SJCRH30 (cell line): ENCODE results near the gene PXN. TPM values are rescaled to one million over a fixed set of nuclear protein-coding genes. Genes with fewer than 3 reads are reported as not detected.
"Not testable (repeated sequence)": the region's sequence is repeated elsewhere in the genome, so short reads cannot be mapped to it uniquely, and the experiment has no call there.

Experiments
- DNase-seq, 2 experiments: peaks; one replicate each; pipeline ENCODE4 v3.0.0-alpha.2; 2015 to 2020
- H3K27ac ChIP-seq: fragments of 250-450 bp; sonication (Bioruptor Pico); 2 replicates; pipeline ENCODE4 v1.5.1; 2020; ENCODE audit warnings: mild to moderate bottlenecking, moderate library complexity
- H3K27me3 ChIP-seq: fragments of 250-450 bp; sonication (Bioruptor Pico); 2 replicates; pipeline ENCODE4 v1.5.1; 2020; ENCODE audit warnings: mild to moderate bottlenecking, moderate library complexity
- H3K36me3 ChIP-seq: fragments of 250-450 bp; sonication (Bioruptor Pico); 2 replicates; pipeline ENCODE4 v1.5.1; 2020; ENCODE audit warnings: mild to moderate bottlenecking, moderate library complexity
- H3K4me1 ChIP-seq: fragments of 250-450 bp; sonication (Bioruptor Pico); 2 replicates; pipeline ENCODE4 v1.5.1; 2020; ENCODE audit warnings: mild to moderate bottlenecking, moderate library complexity
- H3K4me3 ChIP-seq: fragments of 250-450 bp; sonication (Bioruptor Pico); 2 replicates; pipeline ENCODE4 v1.5.1; 2020; ENCODE audit warnings: mild to moderate bottlenecking, moderate library complexity
- H3K9me3 ChIP-seq: fragments of 250-450 bp; sonication (Bioruptor Pico); replicated peaks from 2 replicates; pipeline ENCODE4 v1.5.1; 2020; ENCODE audit warnings: mild to moderate bottlenecking, moderate library complexity
- total RNA-seq: library from RNA; depleted of rRNA; stranded (reverse); fragments of >200 nt; shearing (Covaris generic); gene quantifications from 2 replicates; pipeline ENCODE4 v1.2.3, GENCODE V29; 2014

The PXN gene
- total RNA-seq, 1 experiment from 2014 or later = 29.7 TPM

GRCh38 chr12:120200364-120200800 is 65.1 kb downstream of the PXN start:
- Histone ChIP-seq H3K4me1 (peaks cover 10% of the 10 kb centered on the region), H3K27ac (peak overlapping the region; percentile 84), H3K36me3 (peaks cover 50% of the 10 kb centered on the region), H3K27me3 (no peaks in the 10 kb centered on the region), H3K4me3 (peak overlapping the region; percentile 94), H3K9me3 (no peaks in the 10 kb centered on the region)
- DNase-seq = peak in 1 of 2 experiments; percentile 18

- Histone ChIP-seq H3K36me3 (peaks cover 50% of the 10 kb centered on the region), H3K27me3 (no peaks in the 10 kb centered on the region), H3K27ac (peak overlapping the region; percentile 84), H3K4me3 (peak overlapping the region; percentile 94), H3K4me1 (peaks cover 10% of the 10 kb centered on the region), H3K9me3 (no peaks in the 10 kb centered on the region)
- DNase-seq = no peak
These were observed 65.8 kb downstream of the PXN start for GRCh38 chr12:120199595-120200306.

GRCh38 chr12:120199025-120199424 is 66.5 kb downstream of the PXN start:
- Histone ChIP-seq H3K9me3 (no peaks in the 10 kb centered on the region), H3K4me1 (peaks cover 10% of the 10 kb centered on the region), H3K27me3 (no peaks in the 10 kb centered on the region), H3K4me3 (peak overlapping the region; percentile 94; the same call in 1 of the 2 replicates), H3K27ac (no peak overlapping the region; the same call in 1 of the 2 replicates), H3K36me3 (peaks cover 50% of the 10 kb centered on the region)
- DNase-seq = no peak

- Histone ChIP-seq H3K27ac (no peak overlapping the region), H3K27me3 (no peaks in the 10 kb centered on the region), H3K4me3 (no peak overlapping the region), H3K9me3 (no peaks in the 10 kb centered on the region), H3K36me3 (peaks cover 52% of the 10 kb centered on the region), H3K4me1 (peaks cover 16% of the 10 kb centered on the region)
- no peak for DNase-seq
These were observed 68.0 kb downstream of the PXN start for GRCh38 chr12:120197542-120197887.

GRCh38 chr12:120196817-120197541 is 68.6 kb downstream of the PXN start:
- peak in 1 of 2 experiments; percentile 20 for DNase-seq
- H3K27ac ChIP-seq, H3K4me3 ChIP-seq, H3K27me3 ChIP-seq, H3K9me3 ChIP-seq: not testable (repeated sequence)
- Histone ChIP-seq H3K4me1 (peaks cover 16% of the 10 kb centered on the region), H3K36me3 (peaks cover 52% of the 10 kb centered on the region)

DNA sequence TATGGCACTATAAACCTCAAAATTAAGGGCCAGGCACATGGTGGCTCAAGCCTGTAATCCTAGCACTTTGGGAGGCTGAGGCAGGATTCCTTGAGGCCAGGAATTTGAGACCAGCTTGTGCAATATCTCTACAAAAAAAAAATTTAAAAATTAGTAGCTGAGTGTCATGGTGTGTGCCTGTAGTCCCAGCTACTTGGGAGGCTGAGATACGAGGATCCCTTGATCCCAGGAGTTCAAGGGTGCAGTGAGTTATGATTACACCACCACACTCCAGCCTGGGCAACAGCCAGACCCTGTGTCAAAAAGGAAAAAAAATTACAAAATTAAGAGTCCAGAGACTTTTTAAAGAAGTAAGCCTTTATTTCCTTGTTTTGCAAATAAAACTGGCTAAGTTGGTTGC is 69.2 kb downstream of the PXN start:
- no peaks in the 10 kb centered on the region for H3K27me3 ChIP-seq
- peaks cover 16% of the 10 kb centered on the region for H3K4me1 ChIP-seq
- no peak overlapping the region for H3K4me3 ChIP-seq
- no peaks in the 10 kb centered on the region for H3K9me3 ChIP-seq
- no peak overlapping the region for H3K27ac ChIP-seq
- H3K36me3 ChIP-seq = peaks cover 52% of the 10 kb centered on the region
- DNase-seq = no peak

- peaks cover 43% of the 10 kb centered on the region for H3K36me3 ChIP-seq
These were observed 70.8 kb downstream of the PXN start, which contains the start of gene GCN1 for GRCh38 chr12:120194534-120195395. Gene GCN1 (minus strand): TSS chr12:120194715. CDS start chr12:120194697, 18 bp downstream.

DNA sequence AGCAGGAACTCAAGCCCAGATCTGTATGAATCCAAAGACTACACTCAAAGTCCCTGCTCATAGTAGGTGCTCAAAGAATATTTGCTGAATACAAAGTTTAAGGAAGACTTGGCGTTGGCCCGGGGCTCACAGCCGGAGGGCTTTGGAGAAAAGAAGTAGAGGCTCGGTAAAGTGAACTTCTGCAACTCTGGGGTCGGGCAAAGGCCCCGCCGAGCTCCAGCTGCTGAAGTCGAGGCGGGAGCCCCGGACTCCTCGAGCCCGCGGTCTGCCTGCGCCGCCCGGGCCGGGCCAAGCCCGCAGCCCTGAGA is 71.3 kb downstream of the PXN start:
- Histone ChIP-seq H3K4me1 (peaks cover 11% of the 10 kb centered on the region), H3K36me3 (peaks cover 43% of the 10 kb centered on the region), H3K4me3 (peak overlapping the region; percentile 76), H3K27me3 (no peaks in the 10 kb centered on the region), H3K9me3 (no peaks in the 10 kb centered on the region), H3K27ac (peak overlapping the region; percentile 62)
- no peak for DNase-seq

More at GRCh38 chr12:120194534-120195395, 70.8 kb downstream of the PXN start, which contains the start of gene GCN1:
- Histone ChIP-seq H3K27me3 (no peaks in the 10 kb centered on the region), H3K4me3 (peak within 1 kb of the TSS; percentile 76), H3K27ac (peak within 1 kb of the TSS; percentile 62), H3K9me3 (no peaks in the 10 kb centered on the region), H3K4me1 (peaks cover 16% of the 10 kb centered on the region)
- peak; percentile 73 to 80 for DNase-seq

DNA sequence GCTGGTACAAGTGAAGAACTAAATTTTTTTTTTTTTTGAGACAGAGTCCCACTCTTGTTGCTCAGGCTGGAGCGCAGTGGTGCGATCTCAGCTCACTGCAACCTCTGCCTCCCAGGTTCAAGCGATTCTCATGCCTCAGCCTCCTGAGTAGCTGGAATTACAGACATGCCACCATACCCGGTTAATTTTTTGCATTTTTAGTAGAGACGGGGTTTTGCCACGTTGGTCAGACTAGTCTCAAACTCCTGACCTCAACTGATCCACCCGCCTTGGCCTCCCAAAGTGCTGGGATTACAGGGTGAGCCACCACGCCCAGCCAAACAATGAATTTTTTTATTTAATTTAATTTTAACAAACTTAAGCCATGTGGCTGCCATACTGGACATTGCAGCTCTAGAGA is 72.2 kb downstream of the PXN start:
- DNase-seq, H3K27me3 ChIP-seq, H3K27ac ChIP-seq, H3K9me3 ChIP-seq, H3K4me1 ChIP-seq: not testable (repeated sequence)
- peak overlapping the region; percentile 76 for H3K4me3 ChIP-seq
- H3K36me3 ChIP-seq = peaks cover 37% of the 10 kb centered on the region

GRCh38 chr12:120190985-120191480 is 74.5 kb downstream of the PXN start:
- no peak overlapping the region for H3K4me3 ChIP-seq
- peaks cover 7% of the 10 kb centered on the region for H3K4me1 ChIP-seq
- no peaks in the 10 kb centered on the region for H3K9me3 ChIP-seq
- no peaks in the 10 kb centered on the region for H3K27me3 ChIP-seq
- H3K27ac ChIP-seq = no peak overlapping the region
- peaks cover 25% of the 10 kb centered on the region for H3K36me3 ChIP-seq
- no peak for DNase-seq

- no peak overlapping the region for H3K27ac ChIP-seq
- no peak for DNase-seq
- peaks cover 24% of the 10 kb centered on the region for H3K36me3 ChIP-seq
- H3K4me3 ChIP-seq = no peak overlapping the region
- no peaks in the 10 kb centered on the region for H3K27me3 ChIP-seq
- peaks cover 7% of the 10 kb centered on the region for H3K4me1 ChIP-seq
- no peaks in the 10 kb centered on the region for H3K9me3 ChIP-seq
These were observed 75.1 kb downstream of the PXN start for GRCh38 chr12:120190386-120190785.

GRCh38 chr12:120186654-120187053 is 78.9 kb downstream of the PXN start:
- Histone ChIP-seq H3K9me3 (no peaks in the 10 kb centered on the region), H3K27me3 (no peaks in the 10 kb centered on the region), H3K27ac (no peak overlapping the region), H3K4me1 (no peaks in the 10 kb centered on the region), H3K36me3 (peaks cover 49% of the 10 kb centered on the region), H3K4me3 (no peak overlapping the region)
- no peak for DNase-seq

DNA sequence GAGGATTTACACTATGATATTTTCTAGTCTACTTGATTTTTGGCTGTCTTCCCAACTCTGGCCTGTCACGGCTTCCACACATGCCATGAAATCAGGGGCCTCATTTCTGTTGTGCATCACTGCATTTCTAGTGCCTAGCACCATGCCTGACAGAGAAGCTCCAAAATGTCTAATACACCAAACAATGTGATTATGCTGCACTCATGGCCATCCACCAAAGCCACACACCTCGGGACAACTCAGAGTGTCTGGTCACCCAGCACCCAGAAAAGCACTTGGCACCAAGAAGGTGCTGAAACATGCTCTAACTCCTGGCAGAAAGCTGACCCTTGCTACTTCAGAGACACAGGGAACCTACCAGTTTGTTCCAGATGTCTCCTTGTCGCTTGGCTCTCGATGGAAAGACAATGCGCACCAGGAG is 82.3 kb downstream of the PXN start:
- DNase-seq = no peak
- no peaks in the 10 kb centered on the region for H3K4me1 ChIP-seq
- no peak overlapping the region for H3K27ac ChIP-seq
- no peak overlapping the region for H3K4me3 ChIP-seq
- peaks cover 55% of the 10 kb centered on the region for H3K36me3 ChIP-seq
- no peaks in the 10 kb centered on the region for H3K9me3 ChIP-seq
- no peaks in the 10 kb centered on the region for H3K27me3 ChIP-seq

GRCh38 chr12:120181991-120182631 is 83.4 kb downstream of the PXN start:
- Histone ChIP-seq H3K9me3 (no peaks in the 10 kb centered on the region), H3K36me3 (peaks cover 63% of the 10 kb centered on the region), H3K4me3 (no peak overlapping the region), H3K4me1 (no peaks in the 10 kb centered on the region), H3K27ac (no peak overlapping the region), H3K27me3 (no peaks in the 10 kb centered on the region)
- no peak for DNase-seq
